Parathyroid adenoma (tissue), 2 donors: Measurements from ENCODE around the gene CACNA1F.

Source experiments
- H2AFZ ChIP-seq: fragments of 300-600 bp; sonication (generic); one replicate; pipeline ENCODE4 v1.7.0; 2017; ENCODE audit warnings: antibody characterized with exemption, mild to moderate bottlenecking
- H3K27ac ChIP-seq: fragments of 300-600 bp; sonication (generic); one replicate; pipeline ENCODE4 v1.7.0; 2017
- H3K27me3 ChIP-seq: fragments of 300-600 bp; sonication (generic); one replicate; pipeline ENCODE4 v1.7.0; 2017; ENCODE audit warnings: low read length; ENCODE audit not compliant: control insufficient read depth, insufficient read depth
- H3K36me3 ChIP-seq: fragments of 300-600 bp; sonication (generic); one replicate; pipeline ENCODE4 v1.7.0; 2017; ENCODE audit warnings: low read length; ENCODE audit not compliant: control insufficient read depth, insufficient read depth
- H3K4me1 ChIP-seq: fragments of 300-600 bp; sonication (generic); one replicate; pipeline ENCODE4 v1.7.0; 2017; ENCODE audit warnings: control low read depth
- H3K4me2 ChIP-seq: fragments of 300-600 bp; sonication (generic); one replicate; pipeline ENCODE4 v1.7.0; 2017; ENCODE audit warnings: low read length
- H3K4me3 ChIP-seq: fragments of 300-600 bp; sonication (generic); one replicate; pipeline ENCODE4 v1.7.0; 2017; ENCODE audit warnings: low read depth, low read length
- H3K79me2 ChIP-seq: fragments of 300-600 bp; sonication (generic); one replicate; pipeline ENCODE4 v1.7.0; 2017; ENCODE audit warnings: control low read depth
- H3K9ac ChIP-seq: fragments of 300-600 bp; sonication (generic); one replicate; pipeline ENCODE4 v1.7.0; 2017; ENCODE audit warnings: mild to moderate bottlenecking
- H3K9me3 ChIP-seq: fragments of 300-600 bp; sonication (generic); one replicate; pipeline ENCODE4 v1.7.0; 2017; ENCODE audit warnings: low read length; ENCODE audit not compliant: control insufficient read depth
- CTCF ChIP-seq: fragments of 300-600 bp; sonication (generic); IDR thresholded peaks from one replicate; pipeline ENCODE4 v1.7.0; 2017; ENCODE audit warnings: antibody characterized with exemption, mild to moderate bottlenecking
- donor health status: primary hyperparathyroidism.

The CACNA1F gene

GRCh38 chrX:49171752-49172279, 61.3 kb downstream of the CACNA1F start, which contains the start of gene PLP2:
Gene PLP2, plus strand, starts transcription at chrX:49171898. Its CDS starts 103 bp downstream, at chrX:49172001.
- no peaks in the 10 kb centered on the region for H3K36me3 ChIP-seq
- H3K27me3 ChIP-seq, result no peaks in the 10 kb centered on the region
- peak within 1 kb of the TSS; percentile 83 for H2AFZ ChIP-seq
- H3K79me2 ChIP-seq, result no peaks in the 10 kb centered on the region
- peak within 1 kb of the TSS; percentile 79 for H3K4me2 ChIP-seq
- peak within 1 kb of the TSS; percentile 59 for H3K4me3 ChIP-seq
- H3K9me3 ChIP-seq, result no peaks in the 10 kb centered on the region
- H3K9ac ChIP-seq, result no peak within 1 kb of the TSS
- TF ChIP-seq CTCF, result no peak
- H3K27ac ChIP-seq, result peak within 1 kb of the TSS; percentile 39
- H3K4me1 ChIP-seq, result no peaks in the 10 kb centered on the region

- no peak for TF ChIP-seq CTCF
- H3K4me1 ChIP-seq, result no peaks in the 10 kb centered on the region
Observed at GRCh38 chrX:49167740-49168108, 65.4 kb downstream of the CACNA1F start.

GRCh38 chrX:49166914-49167739, 66.0 kb downstream of the CACNA1F start:
- TF ChIP-seq CTCF, result no peak
- Histone ChIP-seq H3K36me3 (no peaks in the 10 kb centered on the region), H3K4me1 (no peaks in the 10 kb centered on the region), H3K9me3 (no peaks in the 10 kb centered on the region), H3K4me2 (no peak overlapping the region), H3K79me2 (no peaks in the 10 kb centered on the region), H3K9ac (no peak overlapping the region), H2AFZ (no peak overlapping the region), H3K27ac (peak overlapping the region; percentile 59), H3K27me3 (no peaks in the 10 kb centered on the region), H3K4me3 (no peak overlapping the region)

More at GRCh38 chrX:49167740-49168108, 65.4 kb downstream of the CACNA1F start:
- Histone ChIP-seq H3K4me2 (no peak overlapping the region), H2AFZ (no peak overlapping the region), H3K27ac (peak overlapping the region; percentile 59), H3K9me3 (no peaks in the 10 kb centered on the region), H3K9ac (no peak overlapping the region), H3K79me2 (no peaks in the 10 kb centered on the region), H3K36me3 (no peaks in the 10 kb centered on the region), H3K27me3 (no peaks in the 10 kb centered on the region), H3K4me3 (no peak overlapping the region)

GRCh38 chrX:49165901-49166881, 66.9 kb downstream of the CACNA1F start:
- Histone ChIP-seq H3K4me1 (no peaks in the 10 kb centered on the region), H3K36me3 (no peaks in the 10 kb centered on the region), H3K79me2 (no peaks in the 10 kb centered on the region), H3K4me3 (no peak overlapping the region), H3K9me3 (no peaks in the 10 kb centered on the region), H3K9ac (no peak overlapping the region), H2AFZ (no peak overlapping the region), H3K27ac (peak overlapping the region; percentile 59), H3K4me2 (no peak overlapping the region), H3K27me3 (no peaks in the 10 kb centered on the region)
- no peak for TF ChIP-seq CTCF
